Activated naive CD8-positive, alpha-beta T cell (primary cell): ENCODE measurements around the gene SPATA20.

ENCODE experiments used
- H3K27ac Mint-ChIP-seq: one replicate; pipeline ENCODE4 v1.8.0; 2021; ENCODE audit warnings: mixed read lengths
- H3K27me3 Mint-ChIP-seq: one replicate; pipeline ENCODE4 v1.8.0; 2021; ENCODE audit warnings: mixed read lengths
- H3K36me3 Mint-ChIP-seq: one replicate; pipeline ENCODE4 v1.8.0; 2021; ENCODE audit warnings: mixed read lengths
- H3K4me1 Mint-ChIP-seq: one replicate; pipeline ENCODE4 v1.8.0; 2021; ENCODE audit warnings: low read depth, mixed read lengths
- H3K4me3 Mint-ChIP-seq: one replicate; pipeline ENCODE4 v1.8.0; 2021; ENCODE audit warnings: mild to moderate bottlenecking, mixed read lengths
- H3K9me3 Mint-ChIP-seq: one replicate; pipeline ENCODE4 v1.8.0; 2021; ENCODE audit warnings: low read depth, mixed read lengths

Gene SPATA20

DNA sequence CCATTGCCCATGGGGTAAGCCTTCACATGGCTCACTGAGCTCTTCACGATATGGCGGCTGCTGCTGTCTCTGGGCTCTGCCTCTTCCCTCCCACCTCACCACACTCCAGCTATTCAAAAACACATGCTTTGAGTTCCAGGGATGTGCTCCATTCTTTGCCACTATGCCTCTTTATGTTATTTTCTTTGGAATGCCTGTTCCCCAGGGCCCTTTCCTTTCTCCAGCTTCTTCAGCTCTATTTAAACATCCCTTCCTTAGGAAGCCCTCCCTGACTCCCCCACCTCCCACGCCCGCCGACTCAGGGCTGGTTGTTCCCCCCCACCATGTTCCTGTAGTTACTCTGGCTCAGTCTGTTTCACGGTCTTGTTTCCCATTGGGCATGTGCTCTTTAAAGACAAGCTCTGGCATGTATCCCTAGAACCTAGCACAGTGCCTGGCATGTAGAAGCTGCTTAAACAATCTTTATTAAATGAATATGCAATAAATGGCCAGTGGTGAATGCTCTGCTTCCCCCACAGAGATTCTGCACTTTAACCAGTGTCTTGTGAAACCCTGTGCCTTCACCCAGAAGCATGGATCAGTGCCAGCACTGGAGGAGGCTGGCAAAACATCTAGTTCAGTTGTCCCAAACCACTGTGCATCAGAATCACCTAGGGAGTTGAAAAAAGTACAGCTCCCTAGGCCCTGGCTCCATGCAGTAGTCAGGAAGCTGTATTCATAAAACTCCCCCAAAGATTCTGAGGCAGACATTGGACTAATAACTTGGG is 31.9 kb upstream of the SPATA20 start:
- H3K4me3 Mint-ChIP-seq = no peak overlapping the region
- H3K36me3 Mint-ChIP-seq = no peaks in the 10 kb centered on the region
- no peaks in the 10 kb centered on the region for H3K27me3 Mint-ChIP-seq
- peaks cover 18% of the 10 kb centered on the region for H3K4me1 Mint-ChIP-seq
- no peak overlapping the region for H3K27ac Mint-ChIP-seq
- no peaks in the 10 kb centered on the region for H3K9me3 Mint-ChIP-seq

DNA sequence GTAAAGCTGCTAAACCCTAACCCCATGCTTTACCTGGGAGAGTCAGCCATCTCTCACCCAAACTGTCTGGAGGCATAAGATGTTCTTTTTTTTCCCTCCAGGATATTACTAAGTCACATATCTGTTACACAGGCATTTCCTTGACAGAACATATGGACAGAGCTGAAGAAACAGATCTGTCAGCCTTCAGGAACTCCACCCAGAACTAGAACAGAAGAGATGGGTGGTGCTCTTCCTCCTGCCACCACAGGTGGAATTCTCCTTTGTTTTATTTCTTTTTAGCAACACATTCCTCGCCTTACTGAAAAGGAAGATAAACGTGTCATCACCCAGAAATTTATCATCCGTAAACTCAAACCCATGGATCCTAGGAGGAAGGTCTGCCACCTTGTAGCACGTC is 30.0 kb upstream of the SPATA20 start:
- no peak overlapping the region for H3K4me3 Mint-ChIP-seq
- no peaks in the 10 kb centered on the region for H3K27me3 Mint-ChIP-seq
- H3K27ac Mint-ChIP-seq = no peak overlapping the region

DNA sequence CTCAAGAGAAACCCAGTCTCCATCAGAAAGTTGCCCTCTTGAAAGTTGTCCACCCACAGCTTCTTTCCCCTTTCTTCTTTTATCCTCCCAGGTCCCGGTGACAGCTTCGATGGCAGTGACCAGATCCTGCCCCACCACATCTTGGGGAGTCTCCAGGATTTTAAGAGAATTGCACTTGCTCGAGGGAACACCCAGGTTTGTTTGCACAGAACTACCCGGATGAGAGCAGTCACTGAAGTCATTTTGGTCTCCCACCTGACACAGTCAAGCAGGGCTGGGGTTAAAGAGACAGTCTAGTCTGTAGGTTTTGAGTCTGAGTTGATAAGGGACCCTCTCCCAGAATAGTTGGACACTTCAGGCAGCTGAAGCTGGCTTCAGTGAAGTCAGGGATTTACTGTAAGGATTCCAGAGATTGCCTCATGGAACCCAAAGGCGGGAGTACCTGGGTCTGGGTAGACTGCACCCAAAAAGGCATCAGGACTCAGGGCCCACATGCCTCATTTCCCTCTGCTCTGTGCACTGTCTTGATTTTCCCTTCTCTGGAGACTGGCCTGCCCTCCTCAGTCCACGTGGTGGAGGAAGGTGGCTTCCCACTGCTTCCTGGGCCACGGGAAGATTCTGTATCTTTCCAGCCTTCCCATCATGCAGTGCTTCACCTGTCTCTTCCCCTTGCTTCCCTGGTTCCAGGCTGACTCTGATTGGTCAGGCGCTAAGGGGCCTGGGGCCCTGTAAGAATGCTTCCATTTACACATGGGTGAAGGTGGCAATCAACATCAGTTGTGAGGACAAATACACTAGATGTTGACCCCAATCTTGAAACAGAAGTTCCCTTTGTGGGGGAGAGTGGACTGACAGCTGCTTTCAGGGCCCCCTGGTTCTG is 29.2 kb upstream of the SPATA20 start:
- Mint-ChIP-seq H3K4me3 (no peak overlapping the region), H3K9me3 (no peaks in the 10 kb centered on the region), H3K4me1 (peaks cover 4% of the 10 kb centered on the region), H3K27me3 (no peaks in the 10 kb centered on the region), H3K27ac (no peak overlapping the region), H3K36me3 (peaks cover 2% of the 10 kb centered on the region)

More for the DNA sequence above, 30.0 kb upstream of the SPATA20 start:
- Mint-ChIP-seq H3K4me1 (peaks cover 5% of the 10 kb centered on the region), H3K36me3 (peaks cover 2% of the 10 kb centered on the region), H3K9me3 (no peaks in the 10 kb centered on the region)

DNA sequence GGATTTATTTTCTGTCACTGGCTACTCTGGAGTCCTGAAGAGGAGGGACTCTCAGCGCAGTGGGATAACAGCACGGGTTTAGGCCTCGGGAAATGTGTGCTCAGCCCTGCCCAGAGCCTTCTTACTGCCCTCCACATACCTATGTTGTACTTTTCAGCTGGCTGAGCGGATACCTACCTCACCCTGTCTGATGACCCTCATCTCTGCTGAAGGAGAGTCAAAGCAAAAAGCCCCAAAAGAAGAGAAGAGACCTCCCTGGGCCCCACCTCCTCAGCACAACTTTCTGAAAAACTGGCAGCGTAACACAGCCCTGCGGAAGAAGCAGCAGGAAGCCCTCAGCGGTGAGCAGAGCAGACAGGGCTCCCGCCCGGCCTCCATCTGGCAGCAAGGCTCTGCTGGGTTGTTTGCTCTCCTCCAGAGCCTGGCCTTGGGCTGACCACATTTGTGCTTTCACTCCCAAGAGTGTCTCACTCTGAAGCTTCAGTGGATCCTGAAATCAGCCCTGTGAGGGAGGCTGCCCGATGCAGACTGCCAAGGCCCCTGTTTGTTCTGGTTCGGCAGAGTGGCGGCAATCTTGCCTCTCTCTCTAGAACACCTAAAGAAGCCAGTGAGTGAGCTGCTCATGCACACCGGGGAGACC is 28.5 kb upstream of the SPATA20 start:
- peaks cover 2% of the 10 kb centered on the region for H3K36me3 Mint-ChIP-seq
- no peak overlapping the region for H3K4me3 Mint-ChIP-seq
- H3K27me3 Mint-ChIP-seq = no peaks in the 10 kb centered on the region
- no peak overlapping the region for H3K27ac Mint-ChIP-seq
- H3K4me1 Mint-ChIP-seq = peaks cover 4% of the 10 kb centered on the region
- H3K9me3 Mint-ChIP-seq = no peaks in the 10 kb centered on the region

DNA sequence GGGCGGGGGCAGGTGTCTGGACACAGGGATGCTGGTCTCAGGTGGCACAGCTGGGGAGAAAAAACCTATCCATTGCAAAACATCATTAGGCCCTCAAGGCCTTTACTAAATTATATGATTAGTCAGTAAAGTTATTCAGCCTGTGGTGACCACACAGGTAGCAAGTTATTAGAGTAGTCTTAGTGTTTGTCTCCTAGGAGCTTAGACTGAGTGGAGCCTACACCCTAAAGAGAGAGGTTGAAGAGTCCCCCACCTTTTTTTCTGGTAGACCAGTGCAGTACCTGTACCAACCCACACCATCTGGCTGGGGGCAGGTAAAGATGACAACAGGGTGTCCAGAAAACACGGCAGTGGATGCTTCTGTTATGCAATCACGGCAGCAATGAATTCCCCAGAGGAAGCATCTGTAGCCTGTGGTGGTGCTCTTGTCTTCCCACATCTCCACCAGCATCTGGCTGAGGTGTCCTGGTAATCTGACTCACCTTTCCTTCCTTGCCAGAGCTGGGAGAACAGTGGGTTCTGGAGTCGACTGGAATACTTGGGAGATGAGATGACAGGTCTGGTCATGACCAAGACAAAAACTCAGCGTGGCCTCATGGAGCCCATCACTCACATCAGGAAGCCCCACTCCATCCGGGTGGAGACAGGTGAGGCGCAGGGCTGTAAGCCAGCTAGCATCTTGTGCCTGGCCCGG is 27.7 kb upstream of the SPATA20 start:
- no peaks in the 10 kb centered on the region for H3K9me3 Mint-ChIP-seq
- H3K27ac Mint-ChIP-seq = no peak overlapping the region
- H3K36me3 Mint-ChIP-seq = peaks cover 2% of the 10 kb centered on the region
- H3K4me3 Mint-ChIP-seq = no peak overlapping the region
- H3K27me3 Mint-ChIP-seq = no peaks in the 10 kb centered on the region
- H3K4me1 Mint-ChIP-seq = peaks cover 4% of the 10 kb centered on the region

DNA sequence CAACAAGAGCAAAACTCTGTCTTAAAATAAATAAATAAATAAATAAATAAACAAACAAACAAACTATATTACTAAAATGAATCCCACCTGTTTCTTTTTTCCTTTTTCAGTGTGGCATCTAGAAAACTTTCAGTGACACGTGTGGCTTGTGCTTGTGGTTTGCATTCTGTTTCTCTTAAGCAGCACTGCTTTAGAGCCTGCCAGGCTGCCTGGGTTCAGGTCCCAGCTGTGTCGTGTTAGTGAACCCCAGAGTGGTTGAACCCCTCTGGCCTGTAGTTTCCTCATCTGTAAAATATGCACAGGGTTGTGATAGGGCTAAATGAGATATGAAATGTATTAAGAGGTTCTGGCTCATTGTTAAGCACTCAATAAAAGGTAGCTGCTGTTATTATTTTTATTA is 26.5 kb upstream of the SPATA20 start:
- no peak overlapping the region for H3K4me3 Mint-ChIP-seq
- H3K9me3 Mint-ChIP-seq = no peaks in the 10 kb centered on the region
- H3K27ac Mint-ChIP-seq = no peak overlapping the region
- peaks cover 2% of the 10 kb centered on the region for H3K36me3 Mint-ChIP-seq
- peaks cover 4% of the 10 kb centered on the region for H3K4me1 Mint-ChIP-seq
- no peaks in the 10 kb centered on the region for H3K27me3 Mint-ChIP-seq

DNA sequence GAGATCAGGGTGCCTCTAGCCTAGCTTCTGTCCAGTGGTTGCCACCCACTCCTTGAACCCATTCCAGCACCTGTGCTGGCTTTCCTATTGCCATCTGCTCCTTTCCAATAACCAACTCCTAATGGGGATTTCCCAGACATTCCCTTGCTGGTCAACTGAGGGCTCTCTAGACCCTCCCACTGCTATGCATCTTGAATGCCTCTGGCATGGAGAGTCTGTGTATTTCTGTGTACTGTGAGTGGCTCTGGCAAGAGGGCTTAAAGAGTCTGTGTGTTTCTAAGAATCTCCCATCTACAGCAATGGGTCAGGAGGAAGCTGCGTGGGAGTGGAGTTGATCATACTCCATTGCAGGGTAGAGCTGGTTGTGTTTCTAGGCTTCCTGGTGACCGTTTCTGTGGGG is 25.5 kb upstream of the SPATA20 start:
- Mint-ChIP-seq H3K4me1 (peaks cover 4% of the 10 kb centered on the region), H3K27ac (no peak overlapping the region), H3K27me3 (no peaks in the 10 kb centered on the region), H3K36me3 (peaks cover 2% of the 10 kb centered on the region), H3K4me3 (no peak overlapping the region), H3K9me3 (no peaks in the 10 kb centered on the region)

DNA sequence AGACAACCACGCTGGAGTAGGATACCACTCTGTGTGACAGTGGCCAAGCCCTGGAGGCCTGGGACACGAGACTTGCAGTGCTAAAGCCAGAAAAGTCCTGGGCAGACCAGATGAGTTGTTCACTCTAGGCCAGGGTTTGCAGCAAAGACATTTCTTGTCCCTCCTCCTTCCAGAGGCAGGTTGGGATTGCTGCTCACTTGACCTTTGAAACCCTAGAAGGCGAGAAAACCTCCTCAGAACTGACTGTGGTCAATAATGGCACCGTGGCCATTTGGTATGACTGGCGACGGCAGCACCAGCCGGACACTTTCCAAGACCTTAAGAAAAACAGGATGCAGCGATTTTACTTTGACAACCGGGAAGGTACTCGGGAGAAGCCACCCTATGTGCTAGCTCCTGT is 24.2 kb upstream of the SPATA20 start:
- Mint-ChIP-seq H3K9me3 (no peaks in the 10 kb centered on the region), H3K4me3 (no peak overlapping the region), H3K4me1 (no peaks in the 10 kb centered on the region)

DNA sequence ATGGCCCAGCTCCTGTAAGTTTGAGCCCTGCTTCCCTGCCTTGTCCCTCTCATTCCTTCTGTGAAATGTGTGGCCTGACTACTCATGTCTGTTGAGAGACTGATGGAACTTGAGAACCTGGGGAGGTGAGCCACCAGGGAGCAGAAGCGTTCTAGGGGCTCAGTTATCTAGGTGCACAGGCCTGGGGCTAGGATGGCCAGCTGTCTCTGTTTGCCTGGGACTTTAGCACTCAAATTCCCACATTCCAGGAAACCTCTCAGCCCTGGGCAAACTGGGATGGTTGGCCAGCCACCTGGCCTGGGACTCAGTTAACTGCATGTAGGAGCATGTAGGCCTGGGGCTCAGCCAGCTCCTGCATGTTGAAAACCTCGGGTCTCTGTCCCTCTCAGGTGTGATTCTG is 23.8 kb upstream of the SPATA20 start:
- no peak overlapping the region for H3K27ac Mint-ChIP-seq
- H3K4me3 Mint-ChIP-seq = no peak overlapping the region
- H3K4me1 Mint-ChIP-seq = no peaks in the 10 kb centered on the region
- no peaks in the 10 kb centered on the region for H3K27me3 Mint-ChIP-seq
- no peaks in the 10 kb centered on the region for H3K9me3 Mint-ChIP-seq
- peaks cover 2% of the 10 kb centered on the region for H3K36me3 Mint-ChIP-seq

More for the DNA sequence above, 24.2 kb upstream of the SPATA20 start:
- Mint-ChIP-seq H3K27ac (no peak overlapping the region), H3K36me3 (peaks cover 2% of the 10 kb centered on the region), H3K27me3 (no peaks in the 10 kb centered on the region)

DNA sequence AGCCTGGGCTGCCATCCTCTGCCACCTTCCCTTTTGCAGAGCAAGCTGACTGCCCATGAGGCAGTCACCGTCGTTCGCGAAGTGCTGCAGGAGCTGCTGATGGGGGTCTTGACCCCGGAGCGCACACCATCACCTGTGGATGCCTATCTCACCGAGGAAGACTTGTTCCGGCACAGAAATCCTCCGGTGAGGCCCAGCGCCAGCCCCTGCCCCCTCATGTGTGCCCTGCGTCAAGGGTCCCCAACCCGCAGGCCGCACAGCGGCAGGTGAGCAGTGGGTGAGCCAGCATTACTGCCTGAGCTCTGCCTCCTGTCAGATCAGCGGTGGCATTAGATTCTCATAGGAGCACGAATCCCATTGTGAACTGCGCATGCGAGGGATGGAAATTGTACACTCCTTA is 22.1 kb upstream of the SPATA20 start:
- Mint-ChIP-seq H3K27ac (no peak overlapping the region), H3K4me3 (no peak overlapping the region), H3K9me3 (no peaks in the 10 kb centered on the region), H3K27me3 (peaks cover 10% of the 10 kb centered on the region), H3K36me3 (peaks cover 2% of the 10 kb centered on the region), H3K4me1 (no peaks in the 10 kb centered on the region)

DNA sequence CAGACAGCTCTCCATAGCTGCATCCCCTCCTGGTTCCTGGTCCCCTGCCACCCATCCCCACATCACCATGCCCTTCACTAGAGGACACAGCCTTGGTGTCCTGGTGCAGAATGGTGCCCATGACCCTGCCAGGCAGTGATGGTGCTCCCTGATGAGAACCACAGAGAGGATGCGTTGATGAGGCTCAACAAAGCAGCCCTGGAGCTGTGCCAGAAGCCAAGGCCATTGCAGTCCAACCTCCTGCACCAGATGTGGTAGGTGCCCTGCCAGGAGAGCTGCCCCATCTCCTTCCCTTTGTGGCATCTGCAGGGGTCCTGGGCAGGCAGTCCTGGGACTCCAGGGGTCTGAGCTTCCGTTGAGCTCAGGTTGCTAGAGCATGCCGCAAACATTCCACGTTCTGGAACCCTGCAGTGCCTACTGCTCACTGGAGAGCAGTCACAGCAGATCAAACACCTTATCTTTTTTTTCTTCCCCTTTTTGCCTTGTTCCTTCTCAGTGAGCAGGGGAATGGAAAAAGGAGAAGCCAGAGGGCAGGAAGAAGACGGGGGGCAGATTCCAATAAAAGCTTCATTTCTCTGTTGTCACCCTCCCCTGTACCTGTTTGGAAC is 19.7 kb upstream of the SPATA20 start:
- Mint-ChIP-seq H3K9me3 (no peaks in the 10 kb centered on the region), H3K27me3 (peaks cover 23% of the 10 kb centered on the region), H3K4me3 (no peak overlapping the region), H3K27ac (no peak overlapping the region), H3K4me1 (peaks cover 6% of the 10 kb centered on the region), H3K36me3 (peaks cover 2% of the 10 kb centered on the region)

DNA sequence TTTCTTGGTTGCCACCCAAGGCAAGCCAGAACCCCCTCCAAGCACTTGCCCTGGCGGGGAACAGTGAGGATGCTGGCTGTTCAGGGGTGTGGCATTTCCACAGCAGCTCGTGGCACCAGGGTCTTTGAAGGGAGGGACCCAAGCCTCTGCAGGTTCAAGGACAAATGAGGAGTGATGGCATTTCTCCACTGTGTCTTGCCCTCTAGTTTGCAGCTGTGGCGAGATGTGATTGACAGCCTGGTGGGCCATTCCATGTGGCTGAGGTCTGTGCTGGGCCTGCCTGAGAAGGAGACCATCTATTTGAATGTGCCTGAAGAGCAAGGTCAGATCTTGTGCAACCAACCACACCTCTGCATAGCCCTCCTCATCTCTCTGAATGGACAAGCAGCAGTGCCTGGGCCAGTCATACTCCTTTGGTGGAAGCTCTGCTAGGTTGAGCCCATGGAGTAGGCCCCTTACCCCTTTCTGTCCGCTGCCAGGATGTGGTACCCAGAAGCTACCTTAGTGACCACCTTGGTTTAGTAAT is 19.0 kb upstream of the SPATA20 start:
- H3K27me3 Mint-ChIP-seq = peaks cover 23% of the 10 kb centered on the region
- peaks cover 2% of the 10 kb centered on the region for H3K36me3 Mint-ChIP-seq
- H3K4me3 Mint-ChIP-seq = no peak overlapping the region
- no peaks in the 10 kb centered on the region for H3K9me3 Mint-ChIP-seq
- peaks cover 10% of the 10 kb centered on the region for H3K4me1 Mint-ChIP-seq
- H3K27ac Mint-ChIP-seq = no peak overlapping the region

DNA sequence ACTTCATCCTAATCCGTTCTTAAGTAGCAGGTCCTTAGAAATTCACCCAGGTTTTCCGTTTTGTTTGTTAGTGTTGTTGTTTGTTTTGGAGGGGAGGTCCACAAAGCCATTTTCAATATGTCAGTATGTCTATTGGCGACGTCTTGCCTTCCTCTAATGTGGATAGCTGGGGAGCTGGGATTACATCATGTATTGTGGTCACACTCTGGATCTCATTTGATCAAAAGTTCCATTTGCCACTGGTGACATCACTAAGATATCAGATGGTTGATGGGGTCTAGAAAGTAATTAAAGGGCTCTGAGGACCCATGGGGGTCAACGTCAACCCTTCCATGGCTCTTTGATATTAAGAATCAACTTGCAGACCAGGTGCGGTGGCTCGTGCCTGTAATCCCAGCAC is 17.1 kb upstream of the SPATA20 start:
- peaks cover 31% of the 10 kb centered on the region for H3K27me3 Mint-ChIP-seq
- H3K4me1 Mint-ChIP-seq = peaks cover 23% of the 10 kb centered on the region
- no peaks in the 10 kb centered on the region for H3K9me3 Mint-ChIP-seq
- H3K4me3 Mint-ChIP-seq = no peak overlapping the region
- peaks cover 2% of the 10 kb centered on the region for H3K36me3 Mint-ChIP-seq
- H3K27ac Mint-ChIP-seq = no peak overlapping the region

DNA sequence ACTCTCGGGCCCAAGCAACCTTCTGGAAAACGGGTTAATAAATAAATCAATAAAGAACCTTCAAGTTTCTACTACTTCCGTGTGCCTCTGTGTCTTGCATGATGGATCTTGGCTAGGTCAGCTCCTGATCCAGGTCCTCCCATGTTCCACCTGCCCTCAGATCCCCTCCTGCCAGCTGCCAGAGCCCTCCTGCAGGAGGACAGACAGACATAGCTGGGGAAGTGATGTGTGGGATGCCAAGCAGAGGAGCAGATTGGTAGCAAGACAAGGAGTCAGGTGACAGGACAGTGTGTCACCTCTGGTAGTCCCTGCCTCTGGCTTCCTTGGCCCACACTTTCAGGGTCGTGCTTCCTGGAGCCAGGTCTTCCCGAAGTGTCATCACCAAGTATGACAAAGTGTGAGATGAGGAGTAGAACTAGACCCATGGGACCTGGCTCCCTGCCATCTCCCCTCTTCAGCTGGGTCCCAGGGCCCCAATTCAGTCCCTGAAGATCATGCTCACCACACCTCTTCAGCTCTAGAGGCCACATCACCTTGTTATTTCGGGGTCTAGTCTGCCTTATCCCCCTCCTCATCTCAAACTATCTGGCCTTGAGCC is 15.4 kb upstream of the SPATA20 start:
- Mint-ChIP-seq H3K4me1 (peaks cover 23% of the 10 kb centered on the region), H3K4me3 (no peak overlapping the region), H3K9me3 (no peaks in the 10 kb centered on the region), H3K27ac (no peak overlapping the region), H3K36me3 (peaks cover 2% of the 10 kb centered on the region), H3K27me3 (peaks cover 34% of the 10 kb centered on the region)
